OCI-LY3 (cell line): ENCODE measurements around the gene POLR2M.

Source experiments
- H2AFZ ChIP-seq: fragments of 200-600, 300-600 bp; shearing (Covaris generic); 2 replicates; pipeline ENCODE4 v1.6.0; 2014; ENCODE audit warnings: antibody characterized with exemption, low read depth, low read length
- H3K27ac ChIP-seq: fragments of 200-600, 300-600 bp; sonication (generic); 2 replicates; pipeline ENCODE4 v1.5.1; 2014; ENCODE audit warnings: mild to moderate bottlenecking, low read length, moderate library complexity, mixed read lengths
- H3K27me3 ChIP-seq: fragments of 200-600, 300-600 bp; sonication (generic); 2 replicates; pipeline ENCODE4 v1.6.1; 2014; ENCODE audit warnings: low read depth, low read length, mixed read lengths
- H3K36me3 ChIP-seq: fragments of 200-600, 300-600 bp; sonication (generic); replicated peaks from 2 replicates; pipeline ENCODE3; 2014; ENCODE audit warnings: low read depth, low read length, mixed read lengths
- H3K4me1 ChIP-seq: fragments of 300-600, 200-600 bp; sonication (generic); 2 replicates; pipeline ENCODE4 v1.6.1; 2014; ENCODE audit warnings: low read length, mixed read lengths
- H3K4me2 ChIP-seq: fragments of 200-600, 300-600 bp; sonication (generic); 2 replicates; pipeline ENCODE4 v1.6.1; 2014; ENCODE audit warnings: low read length, mixed read lengths
- H3K4me3 ChIP-seq: fragments of 300-600, 200-600 bp; sonication (generic); 2 replicates; pipeline ENCODE4 v1.5.1; 2014; ENCODE audit warnings: antibody characterized with exemption, mild to moderate bottlenecking, low read length, moderate library complexity
- H3K79me2 ChIP-seq: fragments of 300-600, 200-600 bp; shearing (Covaris generic); 2 replicates; pipeline ENCODE4 v1.6.1; 2014; ENCODE audit warnings: mild to moderate bottlenecking, low read length, mixed read lengths
- H3K9ac ChIP-seq: fragments of 300-600, 200-600 bp; shearing (Covaris generic); 2 replicates; pipeline ENCODE4 v1.6.0; 2014; ENCODE audit warnings: mild to moderate bottlenecking, low read length, moderate library complexity
- H3K9me3 ChIP-seq: fragments of 200-600, 300-600 bp; shearing (Covaris generic); 2 replicates; pipeline ENCODE4 v1.6.1; 2014; ENCODE audit warnings: low read length, mixed read lengths; ENCODE audit not compliant: insufficient read depth
- H4K20me1 ChIP-seq: fragments of 200-600, 300-600 bp; sonication (generic); 2 replicates; pipeline ENCODE4 v1.6.1; 2016; ENCODE audit warnings: low read length, mixed read lengths; ENCODE audit not compliant: insufficient read depth
- EZH2phosphoT487 ChIP-seq: fragments of 200-600 bp; shearing (Covaris generic); IDR thresholded peaks from 2 replicates; pipeline ENCODE4 v1.6.1; 2018; ENCODE audit warnings: antibody characterized with exemption, mixed run types, low read depth
- TF ChIP-seq, protein P1 (sequence below): fragments of 200-600, 300-600 bp; sonication (generic); IDR thresholded peaks from 2 replicates; pipeline ENCODE4 v1.5.1; 2014; ENCODE audit warnings: antibody characterized with exemption, low read length, low read depth

The POLR2M gene

DNA sequence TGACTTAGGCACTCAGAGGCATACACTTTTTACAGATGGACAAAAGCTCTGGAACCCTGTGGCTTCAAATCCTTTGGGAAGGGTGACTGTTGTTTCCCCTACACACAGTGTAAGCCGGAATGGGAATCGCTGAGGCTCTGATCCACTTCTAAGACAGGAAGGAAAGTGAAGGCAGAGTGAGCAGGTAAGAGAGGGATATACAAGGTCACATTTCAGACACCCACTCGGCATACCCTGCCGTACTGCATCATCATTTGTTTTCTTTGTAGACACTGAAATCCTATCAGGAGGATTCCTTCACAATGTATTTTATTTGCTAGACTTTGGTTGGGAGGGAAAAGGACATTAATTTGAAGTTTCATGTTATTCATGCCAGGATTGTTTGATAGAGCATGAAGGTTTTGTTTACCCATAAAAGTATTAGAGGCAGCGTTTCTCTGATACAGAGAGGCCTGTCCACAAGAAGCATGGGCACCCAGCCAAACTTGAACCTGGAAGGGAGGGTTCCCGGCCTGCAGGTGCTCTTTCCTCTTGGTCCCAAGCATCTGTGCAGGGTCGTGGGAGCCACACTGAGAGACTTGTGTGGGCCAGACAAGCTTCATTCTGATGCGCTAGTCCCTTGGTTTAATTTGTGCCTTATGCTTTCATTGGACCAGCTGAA is 21.9 kb upstream of the POLR2M start:
- H4K20me1 ChIP-seq, result no peaks in the 10 kb centered on the region
- no peaks in the 10 kb centered on the region for H3K9me3 ChIP-seq
- no peak for TF ChIP-seq EZH2phosphoT487
- TF ChIP-seq, protein P1, sequence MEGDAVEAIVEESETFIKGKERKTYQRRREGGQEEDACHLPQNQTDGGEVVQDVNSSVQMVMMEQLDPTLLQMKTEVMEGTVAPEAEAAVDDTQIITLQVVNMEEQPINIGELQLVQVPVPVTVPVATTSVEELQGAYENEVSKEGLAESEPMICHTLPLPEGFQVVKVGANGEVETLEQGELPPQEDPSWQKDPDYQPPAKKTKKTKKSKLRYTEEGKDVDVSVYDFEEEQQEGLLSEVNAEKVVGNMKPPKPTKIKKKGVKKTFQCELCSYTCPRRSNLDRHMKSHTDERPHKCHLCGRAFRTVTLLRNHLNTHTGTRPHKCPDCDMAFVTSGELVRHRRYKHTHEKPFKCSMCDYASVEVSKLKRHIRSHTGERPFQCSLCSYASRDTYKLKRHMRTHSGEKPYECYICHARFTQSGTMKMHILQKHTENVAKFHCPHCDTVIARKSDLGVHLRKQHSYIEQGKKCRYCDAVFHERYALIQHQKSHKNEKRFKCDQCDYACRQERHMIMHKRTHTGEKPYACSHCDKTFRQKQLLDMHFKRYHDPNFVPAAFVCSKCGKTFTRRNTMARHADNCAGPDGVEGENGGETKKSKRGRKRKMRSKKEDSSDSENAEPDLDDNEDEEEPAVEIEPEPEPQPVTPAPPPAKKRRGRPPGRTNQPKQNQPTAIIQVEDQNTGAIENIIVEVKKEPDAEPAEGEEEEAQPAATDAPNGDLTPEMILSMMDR, result no peak
- H3K4me3 ChIP-seq, result no peak overlapping the region
- no peaks in the 10 kb centered on the region for H3K79me2 ChIP-seq
- H3K27ac ChIP-seq, result no peak overlapping the region
- H2AFZ ChIP-seq, result no peak overlapping the region
- peaks cover 6% of the 10 kb centered on the region; the same call in 1 of the 2 replicates for H3K4me1 ChIP-seq
- no peak overlapping the region for H3K4me2 ChIP-seq
- no peaks in the 10 kb centered on the region for H3K27me3 ChIP-seq
- H3K36me3 ChIP-seq, result no peaks in the 10 kb centered on the region
- no peak overlapping the region for H3K9ac ChIP-seq

DNA sequence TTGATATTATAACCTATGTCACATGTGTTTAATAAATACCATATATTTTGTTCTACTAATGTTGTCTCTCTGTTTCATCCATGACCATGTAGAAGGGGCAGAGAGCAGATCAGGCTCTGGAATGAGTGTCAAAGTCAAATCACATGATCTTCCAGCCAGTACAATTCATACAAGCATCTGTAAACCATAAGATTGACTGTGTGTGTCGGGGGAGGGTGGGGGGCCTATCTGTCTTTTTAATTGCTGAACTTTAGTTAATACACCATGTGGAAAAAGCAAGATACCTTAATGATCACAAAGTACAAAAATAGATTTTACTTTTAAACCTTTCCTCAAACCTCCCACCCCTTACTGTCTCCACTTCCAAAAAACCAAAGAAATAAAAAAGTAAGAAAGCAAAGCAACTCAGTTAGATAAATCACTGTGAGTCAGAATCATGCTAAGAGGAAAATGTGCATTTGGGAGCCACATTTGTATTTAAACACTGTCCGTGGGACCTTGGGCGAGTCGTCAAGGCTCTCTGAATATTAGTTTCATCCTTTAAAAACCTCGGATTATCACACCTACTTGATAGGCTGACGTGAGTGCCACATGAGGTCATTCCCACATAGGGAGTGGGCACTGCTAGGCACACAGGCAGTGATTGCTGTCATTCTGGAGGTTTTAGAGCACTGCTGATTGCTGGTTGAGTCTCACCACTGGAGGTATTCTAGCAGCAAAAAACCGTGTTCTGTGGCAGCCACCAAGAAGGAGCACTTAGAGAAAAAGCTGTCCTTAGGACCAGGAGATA is 21.0 kb upstream of the POLR2M start:
- TF ChIP-seq, protein P1, result no peak
- no peak for TF ChIP-seq EZH2phosphoT487
- no peaks in the 10 kb centered on the region for H3K9me3 ChIP-seq
- H2AFZ ChIP-seq, result no peak overlapping the region

DNA sequence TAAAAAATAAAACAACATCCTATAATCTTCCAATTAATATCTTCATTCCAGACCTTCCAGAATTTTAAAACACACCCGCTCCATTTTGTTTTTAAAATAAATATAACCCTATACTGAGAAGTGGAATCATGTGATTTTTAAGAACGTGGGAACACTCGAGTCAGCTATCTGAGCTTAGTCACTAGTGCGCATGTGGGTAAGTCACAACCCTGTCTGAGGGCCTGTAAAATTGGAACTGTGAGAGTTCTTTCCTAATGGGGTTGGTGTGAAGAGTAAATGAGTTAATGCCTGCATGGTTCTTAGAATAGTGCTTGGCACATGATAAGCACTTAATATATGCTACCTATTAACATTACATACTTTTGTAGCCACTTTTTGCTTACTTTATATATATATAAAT is 19.9 kb upstream of the POLR2M start:
- TF ChIP-seq, protein P1, result no peak
- no peak for TF ChIP-seq EZH2phosphoT487
- H2AFZ ChIP-seq, result no peak overlapping the region
- H3K4me2 ChIP-seq, result no peak overlapping the region

More for the DNA sequence above, 21.0 kb upstream of the POLR2M start:
- Histone ChIP-seq H3K4me3 (no peak overlapping the region), H3K4me2 (no peak overlapping the region), H4K20me1 (no peaks in the 10 kb centered on the region), H3K79me2 (no peaks in the 10 kb centered on the region), H3K27me3 (no peaks in the 10 kb centered on the region), H3K27ac (no peak overlapping the region), H3K4me1 (peaks cover 6% of the 10 kb centered on the region; the same call in 1 of the 2 replicates), H3K9ac (no peak overlapping the region), H3K36me3 (no peaks in the 10 kb centered on the region)

DNA sequence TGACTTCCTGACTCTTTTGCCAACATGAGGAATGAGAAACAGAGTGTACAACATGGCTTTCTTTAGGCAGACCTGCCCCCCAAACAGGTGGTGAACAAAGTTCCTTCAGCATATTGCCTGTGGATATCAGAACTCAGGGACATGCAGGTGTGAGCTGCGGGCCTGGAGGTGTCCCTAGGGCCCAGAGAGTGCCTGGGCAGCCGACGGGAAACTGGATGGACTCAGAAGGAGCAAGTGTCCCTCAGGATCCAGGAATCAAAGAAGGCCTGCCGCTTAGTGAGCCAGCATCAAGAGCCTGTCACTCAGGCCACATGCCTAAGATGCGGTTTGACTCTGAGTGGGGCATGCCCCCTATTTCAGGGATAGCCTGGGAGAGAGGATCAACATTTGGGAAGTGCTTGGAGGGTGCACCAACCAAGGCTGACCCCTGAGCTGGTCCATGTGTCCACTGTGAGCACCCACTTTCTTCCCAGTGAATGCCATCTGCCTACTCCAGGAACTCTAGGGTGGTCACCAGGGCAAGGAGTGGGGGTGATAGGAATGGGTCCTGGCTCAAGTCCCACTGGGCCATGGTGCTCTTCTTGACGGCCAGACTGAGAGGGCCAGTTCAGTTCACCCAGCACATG is 16.1 kb upstream of the POLR2M start:
- Histone ChIP-seq H3K4me2 (no peak overlapping the region), H3K9ac (no peak overlapping the region), H2AFZ (no peak overlapping the region), H3K27ac (no peak overlapping the region), H4K20me1 (no peaks in the 10 kb centered on the region), H3K9me3 (no peaks in the 10 kb centered on the region), H3K36me3 (no peaks in the 10 kb centered on the region), H3K4me3 (no peak overlapping the region), H3K4me1 (peaks cover 8% of the 10 kb centered on the region; the same call in 1 of the 2 replicates), H3K79me2 (no peaks in the 10 kb centered on the region), H3K27me3 (no peaks in the 10 kb centered on the region)
- TF ChIP-seq, protein P1, result no peak
- no peak for TF ChIP-seq EZH2phosphoT487

More for the DNA sequence above, 19.9 kb upstream of the POLR2M start:
- Histone ChIP-seq H4K20me1 (no peaks in the 10 kb centered on the region), H3K4me1 (peaks cover 6% of the 10 kb centered on the region; the same call in 1 of the 2 replicates), H3K4me3 (no peak overlapping the region), H3K27me3 (no peaks in the 10 kb centered on the region), H3K36me3 (no peaks in the 10 kb centered on the region), H3K9ac (no peak overlapping the region), H3K79me2 (no peaks in the 10 kb centered on the region), H3K9me3 (no peaks in the 10 kb centered on the region), H3K27ac (no peak overlapping the region)
